ENCODE results near the gene NLRP4. TPM values are rescaled to one million over a fixed set of nuclear protein-coding genes. Genes with fewer than 3 reads are reported as not detected.

NLRP4 gene, protein sequence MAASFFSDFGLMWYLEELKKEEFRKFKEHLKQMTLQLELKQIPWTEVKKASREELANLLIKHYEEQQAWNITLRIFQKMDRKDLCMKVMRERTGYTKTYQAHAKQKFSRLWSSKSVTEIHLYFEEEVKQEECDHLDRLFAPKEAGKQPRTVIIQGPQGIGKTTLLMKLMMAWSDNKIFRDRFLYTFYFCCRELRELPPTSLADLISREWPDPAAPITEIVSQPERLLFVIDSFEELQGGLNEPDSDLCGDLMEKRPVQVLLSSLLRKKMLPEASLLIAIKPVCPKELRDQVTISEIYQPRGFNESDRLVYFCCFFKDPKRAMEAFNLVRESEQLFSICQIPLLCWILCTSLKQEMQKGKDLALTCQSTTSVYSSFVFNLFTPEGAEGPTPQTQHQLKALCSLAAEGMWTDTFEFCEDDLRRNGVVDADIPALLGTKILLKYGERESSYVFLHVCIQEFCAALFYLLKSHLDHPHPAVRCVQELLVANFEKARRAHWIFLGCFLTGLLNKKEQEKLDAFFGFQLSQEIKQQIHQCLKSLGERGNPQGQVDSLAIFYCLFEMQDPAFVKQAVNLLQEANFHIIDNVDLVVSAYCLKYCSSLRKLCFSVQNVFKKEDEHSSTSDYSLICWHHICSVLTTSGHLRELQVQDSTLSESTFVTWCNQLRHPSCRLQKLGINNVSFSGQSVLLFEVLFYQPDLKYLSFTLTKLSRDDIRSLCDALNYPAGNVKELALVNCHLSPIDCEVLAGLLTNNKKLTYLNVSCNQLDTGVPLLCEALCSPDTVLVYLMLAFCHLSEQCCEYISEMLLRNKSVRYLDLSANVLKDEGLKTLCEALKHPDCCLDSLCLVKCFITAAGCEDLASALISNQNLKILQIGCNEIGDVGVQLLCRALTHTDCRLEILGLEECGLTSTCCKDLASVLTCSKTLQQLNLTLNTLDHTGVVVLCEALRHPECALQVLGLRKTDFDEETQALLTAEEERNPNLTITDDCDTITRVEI
- total RNA-seq, result not detected

DNA sequence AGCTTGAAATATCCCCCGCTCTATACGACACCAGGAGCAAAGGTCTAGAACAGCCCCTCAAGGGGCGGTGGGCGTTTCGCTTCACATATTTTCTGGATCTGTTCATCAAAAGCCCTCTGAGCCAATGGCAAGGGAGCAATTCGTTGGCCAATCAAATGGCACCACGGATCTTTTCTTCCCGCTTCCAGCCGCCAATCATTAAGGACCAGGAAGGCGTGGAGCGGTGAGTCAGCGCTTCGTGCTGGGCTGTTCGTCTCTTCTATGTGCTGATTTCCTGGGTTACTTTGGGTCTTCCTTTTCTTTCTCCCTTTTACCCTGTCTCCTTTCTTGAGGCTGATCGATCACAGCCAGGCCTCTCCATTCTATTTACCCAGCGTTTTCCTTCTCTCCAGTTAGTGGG is at the start of gene NLRP4:
Gene NLRP4, plus strand, starts transcription at position 201 of the 400 bp plus-strand sequence. CDS start 15,541 bp downstream, outside the sequence.
- no peak within 1 kb of the TSS for H3K27ac Mint-ChIP-seq
- H3K4me3 Mint-ChIP-seq, result no peak within 1 kb of the TSS
- H3K4me1 Mint-ChIP-seq, result no peaks in the 10 kb centered on the region
- peaks cover 7% of the 10 kb centered on the region for H3K9me3 Mint-ChIP-seq
- H3K36me3 Mint-ChIP-seq, result no peaks in the 10 kb centered on the region
- DNase-seq, result no peak
- H3K27me3 Mint-ChIP-seq, result no peaks in the 10 kb centered on the region

DNA sequence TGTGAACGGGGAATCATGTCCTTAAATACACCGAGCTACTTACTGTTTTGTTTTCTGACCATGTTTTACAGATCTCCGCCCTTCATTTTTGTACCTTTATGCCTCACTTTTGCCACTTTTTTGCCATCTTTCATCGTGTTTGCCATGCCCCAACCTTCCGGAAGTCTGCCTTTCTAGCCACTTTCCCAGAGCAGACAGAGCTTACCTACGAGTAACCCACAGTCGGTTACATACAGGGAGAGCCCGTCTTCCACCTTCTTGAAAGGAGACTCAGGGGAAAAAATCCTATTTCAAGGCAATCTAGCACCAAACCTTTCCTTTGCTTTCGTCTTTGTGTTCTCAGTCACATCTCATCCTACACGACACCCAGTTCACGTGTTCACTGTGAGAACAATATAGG is 41.3 kb upstream of the NLRP4 start:
- peaks cover 16% of the 10 kb centered on the region for H3K27me3 Mint-ChIP-seq
- H3K27ac Mint-ChIP-seq, result no peak overlapping the region
- DNase-seq, result no peak
- no peaks in the 10 kb centered on the region for H3K36me3 Mint-ChIP-seq
- no peak overlapping the region for H3K4me3 Mint-ChIP-seq
- no peaks in the 10 kb centered on the region for H3K4me1 Mint-ChIP-seq
- no peaks in the 10 kb centered on the region for H3K9me3 Mint-ChIP-seq

DNA sequence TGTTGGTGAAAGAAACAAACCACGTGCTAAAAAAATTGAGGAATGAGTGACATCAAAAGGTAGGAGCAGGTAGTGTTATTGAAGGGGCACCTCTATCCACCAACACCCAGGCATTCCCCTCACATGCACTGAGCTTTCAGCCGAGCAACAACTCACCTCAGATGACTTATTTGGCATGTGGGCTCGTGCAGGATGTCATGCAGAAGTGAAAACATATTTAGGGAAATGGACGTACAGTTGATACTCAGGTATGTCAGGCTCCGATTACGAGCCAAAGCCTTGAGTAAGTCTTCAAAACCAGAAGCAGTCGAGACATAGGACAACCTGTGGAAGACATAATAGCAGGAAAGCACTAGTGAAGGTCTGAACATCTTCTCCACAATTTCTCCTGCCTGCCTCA is 34.9 kb upstream of the NLRP4 start:
- H3K27ac Mint-ChIP-seq, result no peak overlapping the region
- no peaks in the 10 kb centered on the region for H3K36me3 Mint-ChIP-seq
- peaks cover 5% of the 10 kb centered on the region for H3K9me3 Mint-ChIP-seq
- H3K27me3 Mint-ChIP-seq, result peaks cover 9% of the 10 kb centered on the region
- DNase-seq, result no peak
- H3K4me1 Mint-ChIP-seq, result no peaks in the 10 kb centered on the region
- no peak overlapping the region for H3K4me3 Mint-ChIP-seq

DNA sequence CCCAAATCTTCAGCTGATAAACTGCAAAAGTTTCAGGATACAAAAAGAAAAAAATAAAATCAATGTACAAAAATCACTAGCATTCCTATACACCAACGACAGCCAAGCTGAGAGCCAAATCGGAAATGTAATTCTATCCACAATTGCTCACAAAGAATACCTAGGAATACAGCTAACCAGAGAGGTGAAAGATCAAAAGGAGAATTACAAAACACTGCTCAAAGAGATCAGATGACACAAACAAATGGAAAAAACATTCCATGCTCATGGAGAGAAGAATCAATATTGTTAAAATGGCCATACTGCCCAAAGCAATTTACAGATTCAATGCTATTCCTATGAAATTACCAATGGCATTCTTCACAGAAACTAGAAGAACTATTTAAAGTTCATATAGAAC is 34.1 kb upstream of the NLRP4 start:
- Mint-ChIP-seq H3K27me3 (peaks cover 9% of the 10 kb centered on the region), H3K4me3 (no peak overlapping the region), H3K4me1 (no peaks in the 10 kb centered on the region), H3K27ac (no peak overlapping the region), H3K9me3 (peaks cover 5% of the 10 kb centered on the region), H3K36me3 (no peaks in the 10 kb centered on the region)
- DNase-seq, result no peak

DNA sequence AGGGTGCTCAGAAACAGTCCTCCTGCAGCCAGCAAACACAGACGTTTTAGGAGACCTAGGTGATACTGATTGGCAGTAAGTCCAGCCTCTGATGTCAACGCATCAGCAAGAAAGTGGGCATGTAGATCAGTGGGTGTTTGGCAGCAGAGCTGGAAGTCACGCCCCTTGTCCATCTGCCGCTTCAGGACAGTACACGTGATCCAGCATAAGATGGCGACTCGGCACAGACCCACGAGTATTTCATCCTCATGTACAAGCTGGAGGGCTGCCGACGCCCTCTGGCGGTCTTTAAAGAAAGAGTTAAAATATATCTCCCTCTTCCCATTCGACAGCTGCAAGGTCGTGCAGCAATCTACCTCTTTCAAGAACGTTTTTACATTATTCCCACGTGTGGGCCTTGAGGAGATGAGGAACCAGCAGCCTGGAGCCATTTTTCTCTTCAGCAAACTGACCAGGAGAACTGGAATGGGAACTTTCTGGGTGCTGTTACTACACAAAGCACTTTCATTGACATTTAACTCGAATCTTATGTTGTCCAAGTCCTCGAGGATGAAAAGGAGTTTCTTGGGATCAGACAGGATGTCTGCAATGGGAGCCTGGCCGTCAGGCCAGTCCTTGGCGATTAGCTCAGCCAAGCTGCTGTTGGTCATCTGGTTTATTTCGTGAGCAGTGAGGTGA is 26.8 kb upstream of the NLRP4 start:
- H3K27ac Mint-ChIP-seq, result no peak overlapping the region
- no peaks in the 10 kb centered on the region for H3K36me3 Mint-ChIP-seq
- DNase-seq, result peak; percentile 58
- H3K4me1 Mint-ChIP-seq, result peaks cover 3% of the 10 kb centered on the region
- H3K27me3 Mint-ChIP-seq, result peaks cover 17% of the 10 kb centered on the region
- no peak overlapping the region for H3K4me3 Mint-ChIP-seq
- H3K9me3 Mint-ChIP-seq, result no peaks in the 10 kb centered on the region

DNA sequence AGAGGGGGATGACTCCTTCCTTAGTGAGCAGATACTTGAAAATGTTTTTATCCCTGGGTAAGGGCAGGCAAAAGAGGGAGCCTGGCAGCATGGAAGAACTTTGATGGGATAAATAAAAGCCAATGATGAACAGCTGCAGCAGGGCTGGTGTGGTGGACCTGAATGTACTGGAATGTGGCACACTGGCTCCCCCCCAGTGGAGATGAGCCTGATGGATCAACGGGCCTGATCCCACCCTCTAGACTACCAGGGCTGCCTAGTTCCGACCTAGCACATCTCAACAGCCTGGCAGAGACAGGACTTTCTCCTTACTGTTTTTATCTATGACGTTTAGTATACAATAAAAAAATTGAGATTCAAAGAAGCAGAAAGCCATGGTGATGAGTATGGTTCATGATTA is 25.0 kb upstream of the NLRP4 start:
- H3K27me3 Mint-ChIP-seq, result peaks cover 21% of the 10 kb centered on the region
- H3K9me3 Mint-ChIP-seq, result no peaks in the 10 kb centered on the region
- no peaks in the 10 kb centered on the region for H3K36me3 Mint-ChIP-seq
- no peak for DNase-seq
- H3K27ac Mint-ChIP-seq, result no peak overlapping the region
- peaks cover 3% of the 10 kb centered on the region for H3K4me1 Mint-ChIP-seq
- no peak overlapping the region for H3K4me3 Mint-ChIP-seq

DNA sequence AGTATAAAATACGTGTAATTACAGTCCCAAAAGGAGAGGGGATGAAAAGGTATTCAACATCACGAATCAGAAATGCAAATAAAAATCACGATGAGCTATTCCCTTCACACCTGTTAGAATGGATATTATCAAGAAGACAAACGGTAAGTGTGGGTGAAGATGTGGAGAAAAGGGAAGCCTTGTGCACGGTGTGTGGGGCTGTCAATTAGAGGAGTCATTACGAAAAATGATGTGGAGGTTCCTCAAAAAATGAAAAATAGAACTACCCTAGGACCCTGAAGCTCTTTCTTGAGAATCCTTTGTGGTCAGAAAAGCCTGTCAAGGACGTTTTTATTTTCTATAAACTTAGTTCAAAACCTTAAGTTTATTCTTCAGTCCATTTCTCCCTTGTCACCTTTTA is 23.9 kb upstream of the NLRP4 start:
- DNase-seq, result no peak
- H3K27ac Mint-ChIP-seq, result no peak overlapping the region
- H3K27me3 Mint-ChIP-seq, result peaks cover 21% of the 10 kb centered on the region
- H3K4me1 Mint-ChIP-seq, result peaks cover 3% of the 10 kb centered on the region
- no peak overlapping the region for H3K4me3 Mint-ChIP-seq
- H3K36me3 Mint-ChIP-seq, result no peaks in the 10 kb centered on the region
- H3K9me3 Mint-ChIP-seq, result no peaks in the 10 kb centered on the region

DNA sequence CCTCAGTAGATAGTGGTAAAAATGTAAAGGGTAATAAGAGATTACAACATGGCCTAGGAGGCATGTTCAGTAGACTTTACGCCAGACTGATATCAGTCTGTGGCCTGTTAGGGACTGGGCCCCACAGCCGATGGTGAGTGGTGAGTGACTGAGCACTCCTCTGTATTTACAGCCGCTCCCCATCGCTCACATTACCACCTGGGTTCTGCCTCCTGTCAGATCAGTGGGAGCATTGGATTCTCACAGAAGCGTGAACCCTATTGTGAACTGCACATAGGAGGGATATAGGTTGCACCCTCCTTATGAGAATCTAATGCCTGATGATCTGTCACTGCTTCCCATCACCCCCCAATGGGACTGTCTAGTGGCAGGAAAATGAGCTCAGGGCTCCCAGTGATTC is 22.4 kb upstream of the NLRP4 start:
- Mint-ChIP-seq H3K27ac (no peak overlapping the region), H3K27me3 (peaks cover 26% of the 10 kb centered on the region), H3K4me3 (no peak overlapping the region), H3K4me1 (peaks cover 3% of the 10 kb centered on the region), H3K9me3 (no peaks in the 10 kb centered on the region), H3K36me3 (no peaks in the 10 kb centered on the region)
- DNase-seq, result no peak

DNA sequence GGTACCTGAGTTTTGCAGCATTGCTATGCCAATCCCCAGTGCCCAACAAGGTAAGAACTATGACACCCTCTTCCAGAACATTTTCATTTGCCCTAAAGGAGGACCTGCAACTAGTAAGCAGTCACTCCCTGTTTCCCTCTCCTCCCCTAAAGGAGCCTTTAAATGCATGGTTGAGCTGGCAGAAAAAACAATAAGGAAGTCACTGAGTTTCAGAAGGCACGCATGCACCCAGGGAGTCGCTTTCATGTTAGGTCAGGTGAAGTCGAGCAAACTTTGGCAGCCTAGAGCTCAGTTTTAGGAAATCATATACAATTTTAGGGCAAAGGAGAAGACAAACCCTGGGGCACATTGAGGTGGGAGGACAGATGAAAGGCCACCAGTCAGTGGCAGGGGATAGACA is 16.3 kb upstream of the NLRP4 start:
- H3K27me3 Mint-ChIP-seq, result peaks cover 5% of the 10 kb centered on the region
- peaks cover 4% of the 10 kb centered on the region for H3K9me3 Mint-ChIP-seq
- no peaks in the 10 kb centered on the region for H3K36me3 Mint-ChIP-seq
- no peaks in the 10 kb centered on the region for H3K4me1 Mint-ChIP-seq
- H3K27ac Mint-ChIP-seq, result no peak overlapping the region
- no peak overlapping the region for H3K4me3 Mint-ChIP-seq
- no peak for DNase-seq

DNA sequence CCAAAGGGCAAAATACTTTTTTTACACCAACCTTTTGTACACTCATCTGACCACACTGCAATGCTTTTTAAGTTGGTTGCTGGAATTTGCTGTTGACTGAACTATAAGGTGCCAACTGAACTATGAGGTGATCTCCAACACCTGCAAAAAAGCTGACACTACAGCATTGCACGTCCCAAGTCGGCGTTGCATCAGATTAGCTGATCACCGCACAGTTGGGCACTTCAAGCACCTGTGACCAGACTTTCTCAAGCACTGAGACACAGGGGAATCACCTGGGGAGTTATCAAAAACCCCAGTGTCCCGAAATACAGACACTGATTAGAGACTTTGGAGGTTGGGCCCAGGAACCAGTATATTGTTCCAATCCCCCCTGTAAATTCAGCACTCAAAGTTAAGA is 5.7 kb upstream of the NLRP4 start:
- H3K9me3 Mint-ChIP-seq, result no peaks in the 10 kb centered on the region
- no peak overlapping the region for H3K4me3 Mint-ChIP-seq
- DNase-seq, result no peak
- no peaks in the 10 kb centered on the region for H3K27me3 Mint-ChIP-seq
- no peaks in the 10 kb centered on the region for H3K36me3 Mint-ChIP-seq
- no peak overlapping the region for H3K27ac Mint-ChIP-seq
- no peaks in the 10 kb centered on the region for H3K4me1 Mint-ChIP-seq

DNA sequence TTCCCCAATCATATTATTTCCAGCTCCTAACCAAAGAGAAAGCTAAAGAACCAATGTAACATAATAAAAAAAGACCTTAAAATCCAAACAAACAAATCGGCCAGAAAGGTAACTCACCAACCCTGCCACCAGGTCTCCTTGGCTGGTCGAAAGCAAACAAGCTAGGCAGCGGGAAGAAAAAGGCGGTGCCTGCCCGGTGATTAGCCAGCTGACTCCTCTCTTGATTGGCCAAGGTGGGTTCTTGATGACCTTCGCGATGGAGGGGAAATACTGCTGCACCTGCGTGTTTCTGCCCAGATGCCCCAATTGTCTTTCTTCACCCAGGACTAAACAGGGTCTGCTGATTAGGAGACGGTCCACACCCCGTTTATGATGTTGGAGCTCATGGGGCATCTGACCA is 4.5 kb upstream of the NLRP4 start, which contains the start of gene NLRP11:
Gene NLRP11, minus strand, starts transcription at position 154 of the 400 bp plus-strand sequence. CDS start 13,825 bp downstream, outside the sequence.
- Mint-ChIP-seq H3K27me3 (no peaks in the 10 kb centered on the region), H3K4me3 (no peak within 1 kb of the TSS), H3K27ac (no peak within 1 kb of the TSS), H3K36me3 (no peaks in the 10 kb centered on the region), H3K9me3 (peaks cover 1% of the 10 kb centered on the region), H3K4me1 (no peaks in the 10 kb centered on the region)
- no peak for DNase-seq

DNA sequence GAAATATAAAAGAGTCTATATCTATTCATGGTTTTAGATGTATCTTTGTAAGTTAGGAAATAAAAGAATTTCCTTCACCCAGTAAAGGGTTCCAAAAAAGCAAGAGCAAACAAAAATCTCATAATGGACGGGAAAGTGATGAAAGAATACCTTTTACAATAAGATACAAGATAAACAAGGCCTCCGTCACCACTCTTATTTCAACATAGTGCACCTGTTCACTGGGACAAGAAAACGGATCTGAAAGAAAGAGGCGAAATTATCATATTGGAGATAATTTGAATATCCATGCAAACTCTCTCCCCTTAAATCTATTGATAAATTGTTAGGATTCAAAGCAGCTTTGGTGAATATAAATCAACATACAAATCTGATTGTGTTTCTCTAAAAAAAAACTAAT is 3.7 kb upstream of the NLRP4 start:
- Mint-ChIP-seq H3K36me3 (no peaks in the 10 kb centered on the region), H3K27ac (no peak overlapping the region), H3K27me3 (no peaks in the 10 kb centered on the region), H3K4me3 (no peak overlapping the region), H3K9me3 (peaks cover 3% of the 10 kb centered on the region), H3K4me1 (no peaks in the 10 kb centered on the region)
- DNase-seq, result no peak

DNA sequence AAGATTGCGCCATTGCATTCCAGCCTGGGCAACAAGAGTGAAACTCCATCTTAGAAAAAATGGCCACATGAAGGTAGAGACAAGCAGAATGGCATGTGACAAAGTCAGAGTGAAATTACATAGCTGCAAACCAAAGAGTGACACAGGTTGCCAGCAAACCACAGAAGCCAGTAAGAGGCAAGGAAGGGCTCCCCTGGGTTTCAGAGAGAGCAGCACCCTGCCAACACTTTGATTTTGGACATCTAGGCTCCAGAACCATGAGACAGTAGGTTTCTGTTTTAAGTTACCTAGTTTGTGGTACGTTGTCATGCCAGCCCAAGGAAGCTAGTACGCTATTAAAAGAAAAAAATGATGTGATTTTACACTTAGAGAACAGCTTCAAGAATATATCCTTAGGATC is 1.9 kb downstream of the NLRP4 start:
- H3K4me1 Mint-ChIP-seq, result no peaks in the 10 kb centered on the region
- H3K4me3 Mint-ChIP-seq, result no peak overlapping the region
- H3K27me3 Mint-ChIP-seq, result no peaks in the 10 kb centered on the region
- no peak for DNase-seq
- H3K27ac Mint-ChIP-seq, result no peak overlapping the region
- peaks cover 13% of the 10 kb centered on the region for H3K9me3 Mint-ChIP-seq
- H3K36me3 Mint-ChIP-seq, result no peaks in the 10 kb centered on the region

DNA sequence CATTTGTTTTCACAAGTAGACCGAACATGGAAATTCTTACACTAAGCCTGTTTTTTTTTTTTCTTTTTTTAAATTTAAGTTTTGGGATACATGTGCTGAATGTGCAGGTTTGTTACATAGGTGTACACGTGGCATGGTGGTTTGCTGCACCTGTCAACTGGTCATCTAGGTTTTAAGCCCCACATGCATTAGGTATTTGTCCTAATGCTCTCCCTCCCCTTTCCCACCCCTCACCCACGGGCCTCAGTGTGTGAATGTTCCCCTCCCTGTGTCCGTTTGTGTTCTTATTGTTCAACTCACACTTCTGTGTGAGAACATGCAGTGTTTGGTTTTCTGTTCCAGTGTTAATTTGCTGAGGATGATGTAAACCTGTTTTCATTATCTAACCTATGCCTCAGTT is 2.6 kb downstream of the NLRP4 start:
- Mint-ChIP-seq H3K27me3 (no peaks in the 10 kb centered on the region), H3K4me3 (no peak overlapping the region), H3K4me1 (no peaks in the 10 kb centered on the region), H3K9me3 (peaks cover 13% of the 10 kb centered on the region), H3K27ac (no peak overlapping the region), H3K36me3 (no peaks in the 10 kb centered on the region)
- no peak for DNase-seq

DNA sequence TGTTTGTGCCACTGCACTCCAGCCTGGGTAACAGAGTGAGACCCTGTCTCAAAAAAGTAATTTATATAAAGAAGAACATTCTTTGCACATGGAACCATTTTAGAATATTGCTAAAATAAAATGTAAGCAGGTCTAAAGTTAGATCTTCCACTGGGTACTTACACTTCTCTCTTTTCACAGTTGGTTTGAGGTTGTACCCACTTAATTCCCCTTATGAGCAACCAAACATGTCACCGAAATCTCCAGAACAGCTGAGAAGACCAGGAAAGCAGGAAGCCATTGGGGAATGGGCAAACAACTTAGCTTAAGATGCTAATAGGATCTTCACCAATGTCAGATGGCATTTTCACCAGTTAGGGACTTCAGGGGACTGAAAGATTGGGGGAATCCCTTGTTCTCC is 18.8 kb downstream of the NLRP4 start:
- Mint-ChIP-seq H3K4me3 (no peak overlapping the region), H3K4me1 (no peaks in the 10 kb centered on the region), H3K27me3 (peaks cover 8% of the 10 kb centered on the region), H3K27ac (no peak overlapping the region), H3K9me3 (peaks cover 5% of the 10 kb centered on the region), H3K36me3 (peaks cover 2% of the 10 kb centered on the region)
- no peak for DNase-seq

Data from activated naive CD8-positive, alpha-beta T cell treated with anti-CD3 and anti-CD28 coated beads for 36 hours (primary cell).